Measurements from ENCODE around the gene CSF1. TPM values are rescaled to one million over a fixed set of nuclear protein-coding genes. Genes with fewer than 3 reads are reported as not detected.
A peak's percentile ranks its signal among the peaks of the same experiment; 100 is the strongest.

The CSF1 gene
- total RNA-seq, 4 donors from 2014 or later = 33.5 to 127 (median 62.3) TPM

DNA sequence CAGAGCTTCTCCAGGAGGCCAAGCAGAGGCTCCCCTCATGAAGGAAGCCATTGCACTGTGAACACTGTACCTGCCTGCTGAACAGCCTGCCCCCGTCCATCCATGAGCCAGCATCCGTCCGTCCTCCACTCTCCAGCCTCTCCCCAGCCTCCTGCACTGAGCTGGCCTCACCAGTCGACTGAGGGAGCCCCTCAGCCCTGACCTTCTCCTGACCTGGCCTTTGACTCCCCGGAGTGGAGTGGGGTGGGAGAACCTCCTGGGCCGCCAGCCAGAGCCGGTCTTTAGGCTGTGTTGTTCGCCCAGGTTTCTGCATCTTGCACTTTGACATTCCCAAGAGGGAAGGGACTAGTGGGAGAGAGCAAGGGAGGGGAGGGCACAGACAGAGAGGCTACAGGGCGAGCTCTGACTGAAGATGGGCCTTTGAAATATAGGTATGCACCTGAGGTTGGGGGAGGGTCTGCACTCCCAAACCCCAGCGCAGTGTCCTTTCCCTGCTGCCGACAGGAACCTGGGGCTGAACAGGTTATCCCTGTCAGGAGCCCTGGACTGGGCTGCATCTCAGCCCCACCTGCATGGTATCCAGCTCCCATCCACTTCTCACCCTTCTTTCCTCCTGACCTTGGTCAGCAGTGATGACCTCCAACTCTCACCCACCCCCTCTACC is 19.1 kb downstream of the CSF1 start:
- no peak for DNase-seq
- intact Hi-C loops (cut with DNase I) = loop anchor here (5.0 kb wide), 1 partner anchor 48 kb away; no protein-coding TSS in a partner anchor
- H3K27ac ChIP-seq = peak overlapping the region; percentile 78 to 82 (median 78)
- no peaks in the 10 kb centered on the region for H3K27me3 ChIP-seq
- TF ChIP-seq POLR2A (IDR thresholded peaks at IDR 0.05) = no peak
- TF ChIP-seq, protein P1, sequence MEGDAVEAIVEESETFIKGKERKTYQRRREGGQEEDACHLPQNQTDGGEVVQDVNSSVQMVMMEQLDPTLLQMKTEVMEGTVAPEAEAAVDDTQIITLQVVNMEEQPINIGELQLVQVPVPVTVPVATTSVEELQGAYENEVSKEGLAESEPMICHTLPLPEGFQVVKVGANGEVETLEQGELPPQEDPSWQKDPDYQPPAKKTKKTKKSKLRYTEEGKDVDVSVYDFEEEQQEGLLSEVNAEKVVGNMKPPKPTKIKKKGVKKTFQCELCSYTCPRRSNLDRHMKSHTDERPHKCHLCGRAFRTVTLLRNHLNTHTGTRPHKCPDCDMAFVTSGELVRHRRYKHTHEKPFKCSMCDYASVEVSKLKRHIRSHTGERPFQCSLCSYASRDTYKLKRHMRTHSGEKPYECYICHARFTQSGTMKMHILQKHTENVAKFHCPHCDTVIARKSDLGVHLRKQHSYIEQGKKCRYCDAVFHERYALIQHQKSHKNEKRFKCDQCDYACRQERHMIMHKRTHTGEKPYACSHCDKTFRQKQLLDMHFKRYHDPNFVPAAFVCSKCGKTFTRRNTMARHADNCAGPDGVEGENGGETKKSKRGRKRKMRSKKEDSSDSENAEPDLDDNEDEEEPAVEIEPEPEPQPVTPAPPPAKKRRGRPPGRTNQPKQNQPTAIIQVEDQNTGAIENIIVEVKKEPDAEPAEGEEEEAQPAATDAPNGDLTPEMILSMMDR (IDR thresholded peaks at IDR 0.05) = no peak
- WGBS, 2 donors = 89 to 91% methylated on average over 9 to 11 of the region's 11 CpGs
- H3K9me3 ChIP-seq = no peaks in the 10 kb centered on the region
- H3K36me3 ChIP-seq = peaks cover 21 to 26% of the 10 kb centered on the region in 2 donors
- H3K4me1 ChIP-seq = peaks cover 21 to 51% of the 10 kb centered on the region in 2 donors
- no peak overlapping the region for H3K4me3 ChIP-seq (replicated peaks in 1 of 3)

DNA sequence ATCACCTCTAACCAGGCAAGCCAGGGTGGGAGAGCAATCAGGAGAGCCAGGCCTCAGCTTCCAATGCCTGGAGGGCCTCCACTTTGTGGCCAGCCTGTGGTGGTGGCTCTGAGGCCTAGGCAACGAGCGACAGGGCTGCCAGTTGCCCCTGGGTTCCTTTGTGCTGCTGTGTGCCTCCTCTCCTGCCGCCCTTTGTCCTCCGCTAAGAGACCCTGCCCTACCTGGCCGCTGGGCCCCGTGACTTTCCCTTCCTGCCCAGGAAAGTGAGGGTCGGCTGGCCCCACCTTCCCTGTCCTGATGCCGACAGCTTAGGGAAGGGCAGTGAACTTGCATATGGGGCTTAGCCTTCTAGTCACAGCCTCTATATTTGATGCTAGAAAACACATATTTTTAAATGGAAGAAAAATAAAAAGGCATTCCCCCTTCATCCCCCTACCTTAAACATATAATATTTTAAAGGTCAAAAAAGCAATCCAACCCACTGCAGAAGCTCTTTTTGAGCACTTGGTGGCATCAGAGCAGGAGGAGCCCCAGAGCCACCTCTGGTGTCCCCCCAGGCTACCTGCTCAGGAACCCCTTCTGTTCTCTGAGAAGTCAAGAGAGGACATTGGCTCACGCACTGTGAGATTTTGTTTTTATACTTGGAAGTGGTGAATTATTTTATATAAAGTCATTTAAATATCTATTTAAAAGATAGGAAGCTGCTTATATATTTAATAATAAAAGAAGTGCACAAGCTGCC is 19.8 kb downstream of the CSF1 start:
- H3K9me3 ChIP-seq = no peaks in the 10 kb centered on the region
- no peak overlapping the region for H3K4me3 ChIP-seq (replicated peaks in 1 of 3)
- H3K4me1 ChIP-seq = peaks cover 21 to 51% of the 10 kb centered on the region in 2 donors
- peak overlapping the region; percentile 78 to 82 (median 78) for H3K27ac ChIP-seq
- WGBS, 2 donors = 91 to 95% methylated on average over 9 of the region's 9 CpGs
- TF ChIP-seq POLR2A (IDR thresholded peaks at IDR 0.05) = no peak
- TF ChIP-seq, protein P1 (IDR thresholded peaks at IDR 0.05) = no peak
- intact Hi-C loops (cut with DNase I) = loop anchor here (5.0 kb wide), 1 partner anchor 47 kb away; no protein-coding TSS in a partner anchor
- peaks cover 16 to 21% of the 10 kb centered on the region in 2 donors for H3K36me3 ChIP-seq
- no peaks in the 10 kb centered on the region for H3K27me3 ChIP-seq
- DNase-seq = no peak

DNA sequence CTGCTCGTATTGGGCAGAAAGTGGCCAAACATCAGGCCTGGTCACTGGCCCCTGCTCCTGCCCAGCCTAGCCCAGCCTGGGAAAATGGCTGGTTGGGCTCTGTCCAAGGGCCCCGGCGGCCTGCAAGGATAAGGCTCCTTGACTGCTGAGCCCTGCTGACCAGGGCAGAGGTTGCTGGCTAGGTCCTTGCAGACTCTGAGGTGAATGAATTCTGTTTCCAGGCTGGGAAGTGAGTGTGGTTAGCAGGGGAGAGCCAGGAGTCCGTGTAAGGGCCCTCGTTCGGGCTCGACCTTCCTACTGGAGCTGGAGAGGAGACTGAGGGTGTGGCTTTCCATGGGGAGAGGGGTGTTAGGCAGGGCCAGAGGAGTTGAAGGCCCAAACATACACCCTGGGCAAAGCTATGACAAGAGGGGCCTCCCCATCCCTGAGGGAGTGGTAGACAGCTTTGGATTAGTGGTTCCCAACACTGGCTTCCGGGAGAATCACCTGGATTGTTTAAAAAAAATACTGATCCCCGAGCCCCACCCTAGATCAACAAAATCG is 20.6 kb downstream of the CSF1 start:
- H3K27ac ChIP-seq = peak overlapping the region; percentile 78 to 82 (median 78)
- intact Hi-C loops (cut with DNase I) = loop anchor here (5.0 kb wide), 1 partner anchor 46 kb away; no protein-coding TSS in a partner anchor
- H3K27me3 ChIP-seq = no peaks in the 10 kb centered on the region
- 22 to 32% methylated on average over 8 to 10 of the region's 10 CpGs for WGBS, 2 donors
- TF ChIP-seq, protein P1 (IDR thresholded peaks at IDR 0.05) = peak in 3 of 6 experiments; percentile 12 to 34 (median 27)
- peak in 1 of 2 donors; percentile 31 for TF ChIP-seq POLR2A (IDR thresholded peaks at IDR 0.05)
- H3K4me1 ChIP-seq = peaks cover 21 to 51% of the 10 kb centered on the region in 2 donors
- H3K36me3 ChIP-seq = peaks cover 8 to 12% of the 10 kb centered on the region in 2 donors
- peak; percentile 91 to 95 for DNase-seq
- H3K9me3 ChIP-seq = no peaks in the 10 kb centered on the region
- no peak overlapping the region for H3K4me3 ChIP-seq (replicated peaks in 1 of 3)

DNA sequence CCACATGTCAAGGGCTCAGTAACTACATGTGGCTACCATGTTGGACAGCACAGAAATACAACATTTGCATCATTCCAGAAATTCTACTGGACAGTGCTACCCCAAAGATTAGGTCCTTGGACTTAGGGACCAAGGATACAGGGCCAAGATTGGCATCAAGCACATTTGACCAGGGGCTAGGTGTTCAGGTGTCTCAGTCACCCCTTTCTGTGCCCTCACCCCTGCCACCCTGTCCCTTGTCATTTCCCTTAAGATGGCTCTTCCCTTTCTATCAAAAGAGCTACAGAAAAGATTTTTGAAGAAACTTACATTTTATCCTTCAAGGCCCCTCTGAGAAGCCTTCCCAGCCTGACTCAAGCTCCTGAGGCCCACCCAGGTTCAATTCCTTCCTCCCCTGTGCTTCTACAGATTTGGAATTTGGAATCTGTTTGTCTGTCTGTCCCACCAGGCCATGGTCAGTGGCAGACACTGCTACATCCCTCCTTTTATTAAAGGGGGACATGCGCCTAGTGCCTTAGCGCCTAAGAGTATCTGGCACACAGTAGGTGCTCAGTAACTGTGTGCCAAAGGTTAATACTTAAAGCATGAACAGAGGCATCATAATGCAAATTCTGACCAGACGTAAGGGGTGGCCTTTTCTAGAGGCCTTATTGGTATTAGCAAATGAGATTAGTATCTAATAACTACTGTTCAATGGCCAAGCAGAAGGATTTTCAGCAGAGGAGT is 21.4 kb downstream of the CSF1 start:
- 99 to 100% methylated on average over 3 of the region's 3 CpGs for WGBS, 2 donors
- Histone ChIP-seq H3K4me3 (replicated peaks in 1 of 3) (no peak overlapping the region), H3K9me3 (no peaks in the 10 kb centered on the region), H3K27ac (peak overlapping the region in 2 of 3 donors; percentile 78 to 82), H3K4me1 (peaks cover 21 to 51% of the 10 kb centered on the region in 2 donors), H3K36me3 (peaks cover 8 to 9% of the 10 kb centered on the region in 2 donors), H3K27me3 (no peaks in the 10 kb centered on the region)
- DNase-seq = no peak
- intact Hi-C loops (cut with DNase I) = loop anchor here (5.0 kb wide), 1 partner anchor 45 kb away; no protein-coding TSS in a partner anchor
- TF ChIP-seq POLR2A (IDR thresholded peaks at IDR 0.05) = no peak
- TF ChIP-seq, protein P1 (IDR thresholded peaks at IDR 0.05) = no peak

Measured in thyroid gland (tissue), 4 donors.